AG04450 (cell line): ENCODE data around the gene SPP1. TPM values are rescaled to one million over a fixed set of nuclear protein-coding genes. Genes with fewer than 3 reads are reported as not detected.
"Not testable (repeated sequence)": the region's sequence is repeated elsewhere in the genome, so short reads cannot be mapped to it uniquely, and the experiment has no call there.

Experiments
- CTCF ChIA-PET: fragments of 300-600, 350-600 bp; formaldehyde crosslinking; extraction: SDS; loops from one replicate; lab custom pipeline; 2022; ENCODE audit warnings: antibody characterized with exemption, inconsistent platforms; lab: Charles Lee
- POLR2A ChIA-PET: fragments of 350-600 bp; formaldehyde crosslinking; extraction: SDS; loops from one replicate; lab custom pipeline; 2021; ENCODE audit warnings: antibody characterized with exemption, inconsistent platforms; lab: Yijun Ruan, JAX
- DNase-seq: peaks from one replicate; pipeline ENCODE4 v3.0.0-alpha.2; 2011; ENCODE audit warnings: low read depth, low spot score
- H3K27ac ChIP-seq: one replicate; pipeline ENCODE4 v1.5.1; 2012; ENCODE audit warnings: low read depth, low read length, control low read depth
- H3K27me3 ChIP-seq: one replicate; pipeline ENCODE4 v1.6.0; 2012; ENCODE audit warnings: low read length; ENCODE audit not compliant: control insufficient read depth, insufficient read depth
- H3K4me3 ChIP-seq: 2 replicates; pipeline ENCODE4 v1.5.1; 2011; ENCODE audit warnings: mild to moderate bottlenecking, low read depth, low read length, control low read depth
- H3K9me3 ChIP-seq: 2 replicates; pipeline ENCODE4 v1.5.1; 2012; ENCODE audit warnings: low read length; ENCODE audit not compliant: control insufficient read depth, insufficient read depth
- polyA plus RNA-seq: library from polyadenylated mRNA; depleted of rRNA; stranded (reverse); fragments of >200 nt; gene quantifications from 2 replicates; pipeline ENCODE4 v1.2.3, GENCODE V29; 2011
- TF ChIP-seq, protein P1 (sequence below): IDR thresholded peaks from 2 replicates; pipeline ENCODE4 v1.5.1; 2011; ENCODE audit warnings: low read depth, low read length, control low read depth, inconsistent platforms

The SPP1 gene
- polyA plus RNA-seq, 1 experiment: 0.69 TPM

DNA sequence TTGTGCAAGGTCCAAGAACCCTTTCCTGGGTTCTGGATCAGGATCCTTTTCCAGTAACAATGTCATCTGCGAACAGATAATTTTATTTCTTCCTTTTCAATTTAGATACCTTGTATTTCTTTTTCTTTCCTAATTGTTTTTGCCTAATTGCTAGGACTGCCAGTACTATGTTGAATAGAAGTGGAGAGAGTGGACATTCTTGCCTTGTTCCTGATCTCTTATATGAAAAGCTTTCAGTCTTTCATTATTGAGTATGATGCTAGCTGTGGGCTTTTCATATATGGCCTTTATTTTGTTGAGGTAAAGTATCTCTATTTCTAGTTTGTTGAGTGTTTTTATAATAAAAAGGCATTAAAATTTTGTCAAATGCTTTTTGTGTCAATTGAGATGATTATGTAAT, 42.2 kb upstream of the SPP1 start:
- no peak overlapping the region for H3K4me3 ChIP-seq
- CTCF ChIA-PET: no interaction called here
- POLR2A ChIA-PET: no interaction called here
- no peaks in the 10 kb centered on the region for H3K27me3 ChIP-seq
- H3K9me3 ChIP-seq: no peaks in the 10 kb centered on the region
- TF ChIP-seq, protein P1, sequence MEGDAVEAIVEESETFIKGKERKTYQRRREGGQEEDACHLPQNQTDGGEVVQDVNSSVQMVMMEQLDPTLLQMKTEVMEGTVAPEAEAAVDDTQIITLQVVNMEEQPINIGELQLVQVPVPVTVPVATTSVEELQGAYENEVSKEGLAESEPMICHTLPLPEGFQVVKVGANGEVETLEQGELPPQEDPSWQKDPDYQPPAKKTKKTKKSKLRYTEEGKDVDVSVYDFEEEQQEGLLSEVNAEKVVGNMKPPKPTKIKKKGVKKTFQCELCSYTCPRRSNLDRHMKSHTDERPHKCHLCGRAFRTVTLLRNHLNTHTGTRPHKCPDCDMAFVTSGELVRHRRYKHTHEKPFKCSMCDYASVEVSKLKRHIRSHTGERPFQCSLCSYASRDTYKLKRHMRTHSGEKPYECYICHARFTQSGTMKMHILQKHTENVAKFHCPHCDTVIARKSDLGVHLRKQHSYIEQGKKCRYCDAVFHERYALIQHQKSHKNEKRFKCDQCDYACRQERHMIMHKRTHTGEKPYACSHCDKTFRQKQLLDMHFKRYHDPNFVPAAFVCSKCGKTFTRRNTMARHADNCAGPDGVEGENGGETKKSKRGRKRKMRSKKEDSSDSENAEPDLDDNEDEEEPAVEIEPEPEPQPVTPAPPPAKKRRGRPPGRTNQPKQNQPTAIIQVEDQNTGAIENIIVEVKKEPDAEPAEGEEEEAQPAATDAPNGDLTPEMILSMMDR: no peak
- DNase-seq: no peak
- H3K27ac ChIP-seq: no peak overlapping the region

DNA sequence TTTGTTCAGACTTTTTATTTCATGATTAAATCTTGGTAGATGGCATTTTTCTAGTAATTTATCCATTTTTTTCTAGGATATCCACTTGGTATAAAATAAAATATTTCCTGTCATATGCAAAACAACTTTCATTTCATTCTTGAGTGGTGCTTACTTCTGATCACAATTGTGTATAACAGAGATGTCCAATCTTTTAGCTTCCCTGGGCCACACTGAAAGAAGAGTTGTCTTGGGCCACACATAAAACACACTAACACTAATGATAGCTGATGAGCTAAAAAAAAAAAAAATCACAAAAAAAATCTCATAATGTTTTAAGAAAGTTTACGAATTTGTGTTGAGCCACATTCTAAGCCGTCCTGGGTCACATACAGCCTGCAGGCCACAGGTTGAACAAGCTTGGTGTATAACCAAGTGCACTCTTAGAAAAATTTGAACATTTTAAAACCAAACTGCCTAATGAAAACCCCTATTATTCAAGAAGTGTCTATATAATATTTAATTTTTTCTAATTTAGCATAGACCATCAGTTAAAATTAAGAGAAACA, 41.3 kb upstream of the SPP1 start:
- no peak overlapping the region for H3K27ac ChIP-seq
- DNase-seq: no peak
- no peak overlapping the region for H3K4me3 ChIP-seq
- H3K9me3 ChIP-seq: no peaks in the 10 kb centered on the region
- CTCF ChIA-PET: interaction anchor here (0.6 kb wide), 1 partner anchor 68 kb away, joined by 3 read pairs; no protein-coding TSS in a partner anchor
- H3K27me3 ChIP-seq: peaks cover 3% of the 10 kb centered on the region
- TF ChIP-seq, protein P1: no peak
- POLR2A ChIA-PET: no interaction called here

DNA sequence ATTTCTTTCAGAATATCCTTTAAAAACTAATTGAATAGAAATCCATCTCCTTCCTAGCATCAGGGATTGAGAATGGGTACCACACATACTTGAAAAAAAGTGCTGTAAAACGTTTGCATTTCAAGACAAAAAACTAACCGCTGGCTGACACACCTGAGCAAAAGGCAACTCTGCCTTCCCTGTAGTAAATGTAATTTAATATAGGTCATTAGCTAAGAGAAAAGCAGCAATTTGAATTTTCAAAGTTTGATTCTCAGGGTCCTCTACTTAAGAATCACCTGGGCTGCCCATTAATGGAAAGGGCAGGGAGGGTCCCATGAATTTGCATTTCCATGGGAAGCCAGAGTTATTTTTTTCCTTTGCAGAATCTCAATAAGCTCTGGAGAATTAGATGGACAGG, 40.5 kb upstream of the SPP1 start:
- ChIA-PET POLR2A (no interaction called here), CTCF (no interaction called here)
- Histone ChIP-seq H3K9me3 (no peaks in the 10 kb centered on the region), H3K27me3 (peaks cover 3% of the 10 kb centered on the region), H3K27ac (no peak overlapping the region), H3K4me3 (no peak overlapping the region)
- DNase-seq: no peak
- TF ChIP-seq, protein P1: no peak

DNA sequence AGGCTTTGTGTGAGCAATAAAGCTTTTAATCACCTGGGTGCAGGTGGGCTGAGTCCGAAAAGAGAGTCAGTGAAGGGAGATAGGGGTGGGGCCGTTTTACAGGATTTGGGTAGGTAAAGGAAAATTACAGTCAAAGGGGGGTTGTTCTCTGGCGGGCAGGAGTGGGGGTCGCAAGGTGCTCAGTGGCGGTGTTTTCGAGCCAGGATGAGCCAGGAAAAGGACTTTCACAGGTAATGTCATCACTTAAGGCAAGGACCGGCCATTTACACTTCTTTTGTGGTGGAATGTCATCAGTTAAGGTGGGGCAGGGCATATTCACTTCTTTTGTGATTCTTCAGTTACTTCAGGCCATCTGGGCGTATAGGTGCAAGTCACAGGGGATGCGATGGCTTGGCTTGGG, 39.6 kb upstream of the SPP1 start:
- POLR2A ChIA-PET, H3K27me3 ChIP-seq, H3K9me3 ChIP-seq, H3K27ac ChIP-seq, DNase-seq, CTCF ChIA-PET, H3K4me3 ChIP-seq: not testable (repeated sequence)

DNA sequence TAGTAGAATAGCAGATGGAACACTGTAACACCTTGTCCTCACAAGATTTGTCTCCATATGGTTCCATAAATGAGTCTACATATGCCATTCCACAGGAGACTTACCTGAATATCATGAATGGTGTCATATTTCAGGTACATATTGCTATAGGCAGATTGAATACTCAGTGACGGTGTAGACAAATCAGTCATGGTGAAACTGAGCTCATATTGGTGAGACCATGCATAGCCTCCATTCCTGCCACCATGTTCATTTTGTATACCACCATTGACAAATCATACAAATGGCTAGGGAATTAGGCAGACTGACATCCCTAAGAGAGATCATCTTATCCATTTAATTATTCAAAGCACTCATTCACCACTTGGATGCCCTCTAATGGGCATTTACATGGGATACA, 38.0 kb upstream of the SPP1 start:
- POLR2A ChIA-PET: no interaction called here
- TF ChIP-seq, protein P1: no peak
- peaks cover 3% of the 10 kb centered on the region for H3K27me3 ChIP-seq
- H3K27ac ChIP-seq: no peak overlapping the region
- no peaks in the 10 kb centered on the region for H3K9me3 ChIP-seq
- no peak for DNase-seq
- CTCF ChIA-PET: no interaction called here
- no peak overlapping the region for H3K4me3 ChIP-seq
